ENCODE data around the gene DEPDC5.

GRCh38 chr22:31919730-31920129 is 165.9 kb downstream of the DEPDC5 start:
- TF ChIP-seq CUX1 (CRISPR knock-in tag; IDR thresholded peaks at IDR 0.05) (no peak), RCOR1 (IDR thresholded peaks at IDR 0.05; ENCODE audit: borderline replicate concordance in 1 of 2, low read depth in 2 of 2, low read length in 2 of 2) (no peak), TBP (optimal IDR thresholded peaks at IDR 0.05; ENCODE audit: low read depth, low read length) (no peak), ZNF79 (CRISPR knock-in tag; IDR thresholded peaks at IDR 0.05; ENCODE audit: low read depth) (no peak), TEAD2 (tag; IDR thresholded peaks at IDR 0.05) (no peak), CTCF (IDR thresholded peaks at IDR 0.05 in 2 of 3, conservative IDR thresholded peaks at IDR 0.05 in 1 of 3; ENCODE audit: insufficient read depth in 2 of 3, low read depth in 1 of 3, low read length in 3 of 3) (no peak), SPI1 (IDR thresholded peaks at IDR 0.05; ENCODE audit: borderline replicate concordance, low read depth, low read length) (no peak), POLR2AphosphoS5 (IDR thresholded peaks at IDR 0.05; ENCODE audit: control insufficient read depth, insufficient read depth, low read depth, low read length) (no peak), JUND (IDR thresholded peaks at IDR 0.05; ENCODE audit: borderline replicate concordance, low read depth, low read length) (no peak), JUND (tag; IDR thresholded peaks at IDR 0.05; ENCODE audit: borderline replicate concordance, low read depth, low read length) (no peak), FOXK1 (CRISPR knock-in tag; IDR thresholded peaks at IDR 0.05; ENCODE audit: borderline replicate concordance) (no peak), POLR2B (IDR thresholded peaks at IDR 0.05; ENCODE audit: low read depth, partially characterized antibody) (no peak), GATAD2A (IDR thresholded peaks at IDR 0.05) (no peak), ZNF174 (CRISPR knock-in tag; IDR thresholded peaks at IDR 0.05) (no peak)

Measured in K562 (cell line).